SK-N-SH (cell line): ENCODE data around the gene TGM2. TPM values are rescaled to one million over a fixed set of nuclear protein-coding genes. Genes with fewer than 3 reads are reported as not detected.

Source experiments
- CTCF ChIA-PET: fragments of 300-600, 350-600 bp; formaldehyde crosslinking; extraction: SDS; loops from one replicate; lab custom pipeline; 2021; lab: Yijun Ruan, JAX
- POLR2A ChIA-PET: fragments of 350-600 bp; sonication (Branson Sonifier 250); formaldehyde crosslinking; extraction: SDS; loops from one replicate; lab custom pipeline; 2020; ENCODE audit warnings: antibody characterized with exemption, inconsistent platforms; lab: Yijun Ruan, JAX
- DNase-seq: peaks from one replicate; pipeline ENCODE4 v3.0.0; 2012
- H2AFZ ChIP-seq: fragments of 200-600 bp; sonication (generic); 2 replicates; pipeline ENCODE4 v1.8.1; 2016; ENCODE audit warnings: antibody characterized with exemption, mild to moderate bottlenecking, low read depth
- H3F3A ChIP-seq: fragments of 200-600 bp; sonication (generic); replicated peaks from 2 replicates; pipeline ENCODE3; 2016; ENCODE audit warnings: antibody characterized with exemption, mild to moderate bottlenecking; ENCODE audit not compliant: insufficient read depth
- H3K27ac ChIP-seq, 2 experiments: fragments of 200-500 bp in 1 of 2; fragments of 200-600 bp in 1 of 2; sonication (Bioruptor generic) in 1 of 2; sonication (generic), shearing (Covaris generic) in 1 of 2; 2 replicates each; pipeline versions ENCODE4 v1.5.1 to v1.6.1; 2014 to 2016; ENCODE audit warnings: low read depth in 2 of 2, inconsistent platforms in 1 of 2, low read length in 1 of 2, mild to moderate bottlenecking in 1 of 2, mixed read lengths in 1 of 2
- H3K27me3 ChIP-seq: fragments of 200-600 bp; sonication (generic), shearing (Covaris generic); 2 replicates; pipeline ENCODE4 v1.6.1; 2016; ENCODE audit warnings: mixed run types; ENCODE audit not compliant: insufficient read depth
- H3K36me3 ChIP-seq, 2 experiments: fragments of 200-500 bp in 1 of 2; fragments of 200-600 bp in 1 of 2; sonication (Bioruptor generic) in 1 of 2; sonication (generic) in 1 of 2; replicated peaks in 1 of 2; 2 replicates each; pipeline versions ENCODE3 to v1.5.1; 2014 to 2016; ENCODE audit warnings: low read length in 1 of 2, mild to moderate bottlenecking in 1 of 2; ENCODE audit not compliant: insufficient read depth in 2 of 2, control insufficient read depth in 1 of 2
- H3K4me1 ChIP-seq, 2 experiments: fragments of 200-500 bp in 1 of 2; fragments of 200-600 bp in 1 of 2; sonication (Bioruptor generic) in 1 of 2; sonication (generic), shearing (Covaris generic) in 1 of 2; 2 replicates each; pipeline versions ENCODE4 v1.5.1 to v1.6.1; 2014 to 2016; ENCODE audit warnings: low read depth in 1 of 2, low read length in 1 of 2, mixed run types in 1 of 2; ENCODE audit not compliant: insufficient read depth in 2 of 2, control insufficient read depth in 1 of 2
- H3K4me2 ChIP-seq: fragments of 200-600 bp; sonication (generic), shearing (Covaris generic); 2 replicates; pipeline ENCODE4 v1.6.1; 2017; ENCODE audit warnings: mixed run types
- H3K4me3 ChIP-seq, 2 experiments: fragments of 200-500 bp in 1 of 2; fragments of 200-600 bp in 1 of 2; sonication (Bioruptor generic) in 1 of 2; sonication (generic), shearing (Covaris generic) in 1 of 2; 2 replicates each; pipeline versions ENCODE4 v1.5.1 to v1.8.1; 2014 to 2016; ENCODE audit warnings: low read depth in 2 of 2, inconsistent platforms in 1 of 2, low read length in 1 of 2, mild to moderate bottlenecking in 1 of 2, mixed read lengths in 1 of 2, moderate library complexity in 1 of 2
- H3K79me2 ChIP-seq: fragments of 200-600 bp; sonication (generic); 2 replicates; pipeline ENCODE4 v1.8.1; 2017; ENCODE audit warnings: mild to moderate bottlenecking; ENCODE audit not compliant: insufficient read depth
- H3K9ac ChIP-seq: fragments of 200-600 bp; sonication (generic); 2 replicates; pipeline ENCODE4 v1.6.1; 2017; ENCODE audit warnings: mixed run types
- H3K9me2 ChIP-seq: fragments of 200-600 bp; sonication (generic); 2 replicates; pipeline ENCODE4 v1.6.1; 2017; ENCODE audit warnings: mixed run types
- H3K9me3 ChIP-seq: fragments of 200-600 bp; sonication (generic); 2 replicates; pipeline ENCODE4 v1.6.1; 2017; ENCODE audit warnings: mixed run types, mild to moderate bottlenecking, moderate library complexity
- H4K20me1 ChIP-seq: fragments of 200-600 bp; sonication (generic); 2 replicates; pipeline ENCODE4 v1.6.1; 2017; ENCODE audit warnings: mild to moderate bottlenecking, mixed run types; ENCODE audit not compliant: insufficient read depth
- CTCF ChIP-seq: fragments of 200-600 bp; sonication (generic); IDR thresholded peaks from 2 replicates; pipeline ENCODE4 v1.6.1; 2017; ENCODE audit warnings: antibody characterized with exemption, mild to moderate bottlenecking, moderate library complexity
- ELF1 ChIP-seq: IDR thresholded peaks from 2 replicates; pipeline ENCODE4 v1.4.0; 2012
- EZH2phosphoT487 ChIP-seq: fragments of 200-600 bp; sonication (generic); IDR thresholded peaks from 2 replicates; pipeline ENCODE4 v1.6.1; 2017; ENCODE audit warnings: low read depth, mixed run types, mild to moderate bottlenecking, antibody characterized with exemption, moderate library complexity, borderline replicate concordance
- GATA2 ChIP-seq: sonication (generic); formaldehyde crosslinking; IDR thresholded peaks from 2 replicates; pipeline ENCODE4 v1.5.0; 2020; ENCODE audit warnings: mild to moderate bottlenecking, missing genetic modification reagents
- JUND ChIP-seq: IDR thresholded peaks from 2 replicates; pipeline ENCODE4 v1.4.0; 2012
- MEF2A ChIP-seq: IDR thresholded peaks from 2 replicates; pipeline ENCODE4 v1.4.0; 2012; ENCODE audit warnings: low read depth, borderline replicate concordance
- MXI1 ChIP-seq: IDR thresholded peaks from 2 replicates; pipeline ENCODE4 v1.6.1; 2012; ENCODE audit warnings: mild to moderate bottlenecking, low read depth, low read length, improper control_type of control experiment
- NRF1 ChIP-seq: IDR thresholded peaks from 2 replicates; pipeline ENCODE4 v1.6.1; 2012; ENCODE audit warnings: low read depth, mild to moderate bottlenecking, low read length
- POLR2AphosphoS5 ChIP-seq: IDR thresholded peaks from 2 replicates; pipeline ENCODE4 v1.6.1; 2012; ENCODE audit warnings: low read depth, low read length
- RFX5 ChIP-seq: IDR thresholded peaks from 2 replicates; pipeline ENCODE4 v1.6.1; 2012; ENCODE audit warnings: mild to moderate bottlenecking, improper control_type of control experiment, low read length
- SIN3A ChIP-seq: IDR thresholded peaks from 2 replicates; pipeline ENCODE4 v1.6.1; 2012; ENCODE audit warnings: low read depth, mild to moderate bottlenecking, low read length, moderate library complexity, borderline replicate concordance
- SMC3 ChIP-seq: IDR thresholded peaks from 2 replicates; pipeline ENCODE4 v1.6.1; 2012; ENCODE audit warnings: low read depth, low read length, improper control_type of control experiment
- TAF1 ChIP-seq: IDR thresholded peaks from 2 replicates; pipeline ENCODE4 v1.6.1; 2012; ENCODE audit warnings: low read depth, mild to moderate bottlenecking, low read length, moderate library complexity, borderline replicate concordance
- TCF12 ChIP-seq: IDR thresholded peaks from 2 replicates; pipeline ENCODE4 v1.4.0; 2012
- YY1 ChIP-seq: IDR thresholded peaks from 2 replicates; pipeline ENCODE4 v1.4.0; 2012; ENCODE audit warnings: low read depth, mild to moderate bottlenecking
- ZBTB33 ChIP-seq: IDR thresholded peaks from 2 replicates; pipeline ENCODE4 v1.4.0; 2012; ENCODE audit warnings: low read depth, borderline replicate concordance
- WGBS: methylation state at CpG from one replicate; pipeline ENCODE4 v1.1.6; 2017; ENCODE audit warnings: low lambda C conversion rate; 5-methylcytosine and 5-hydroxymethylcytosine counted together
- polyA plus RNA-seq, 3 experiments: library from polyadenylated mRNA; depleted of rRNA; stranded (reverse); fragments of >200 nt; gene quantifications; 2 replicates each; pipeline ENCODE4 v1.2.3, GENCODE V29; 2012
- TF ChIP-seq, protein P1 (sequence below): IDR thresholded peaks from 2 replicates; pipeline ENCODE4 v1.4.0; 2012; ENCODE audit warnings: low read depth
- TF ChIP-seq, protein P2 (sequence below): IDR thresholded peaks from 2 replicates; pipeline ENCODE4; 2012
- TF ChIP-seq, protein P3 (sequence below): IDR thresholded peaks from 2 replicates; pipeline ENCODE4 v1.6.1; 2012; ENCODE audit warnings: mild to moderate bottlenecking, low read depth, low read length, moderate library complexity

Gene TGM2
- polyA plus RNA-seq, 1 of the 3 experiments (the other 2 are of a cell fraction) = 676 TPM

DNA sequence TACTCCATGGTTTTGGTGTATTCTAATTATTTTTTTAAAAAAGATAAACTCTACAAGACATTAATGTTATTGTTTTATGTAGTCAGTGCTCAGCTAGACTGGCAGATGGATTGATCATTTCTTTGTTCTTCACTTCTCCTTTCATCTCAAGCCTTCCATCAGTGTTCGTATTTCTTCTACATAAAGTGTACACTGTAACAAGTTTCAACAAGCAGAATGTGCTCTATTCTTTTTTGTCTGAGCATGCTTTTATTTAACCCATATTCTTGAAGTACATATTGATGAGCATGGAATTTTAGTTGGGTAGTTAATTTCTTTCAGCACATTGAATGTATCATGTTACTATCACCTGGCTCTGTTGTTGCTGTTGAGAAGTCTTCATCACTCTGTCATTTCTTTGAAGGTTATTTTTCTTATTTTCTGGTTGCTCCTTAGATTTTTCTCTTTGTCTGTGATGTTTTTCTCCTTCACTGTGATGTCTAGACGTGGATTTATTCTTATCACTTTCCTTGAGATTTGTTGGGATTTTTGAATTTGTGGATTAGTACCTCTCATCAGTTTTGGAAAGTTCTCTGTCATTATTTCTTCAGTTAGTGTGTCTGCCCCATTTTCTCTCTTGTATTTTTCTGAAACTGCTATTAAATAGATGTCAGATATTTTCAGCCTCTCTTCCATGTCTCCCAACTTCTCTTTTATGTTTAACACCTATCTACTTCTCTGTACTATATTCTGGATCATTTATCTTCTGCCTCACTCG lies 48.5 kb downstream of the TGM2 start:
- no peak for DNase-seq
- Histone ChIP-seq H3K79me2 (no peaks in the 10 kb centered on the region), H3K4me3 (no peak overlapping the region), H3K4me2 (no peak overlapping the region), H3K9ac (no peak overlapping the region), H3K9me3 (no peaks in the 10 kb centered on the region), H3K27me3 (no peaks in the 10 kb centered on the region), H3K36me3 (no peaks in the 10 kb centered on the region), H3K9me2 (no peaks in the 10 kb centered on the region), H4K20me1 (no peaks in the 10 kb centered on the region), H3K4me1 (peaks cover 12 to 13% of the 10 kb centered on the region in 2 experiments), H3K27ac (peak overlapping the region in 1 of 2 experiments; percentile 89; a peak in 1 of 4 replicates), H2AFZ (no peak overlapping the region), H3F3A (peaks cover 52% of the 10 kb centered on the region)
- ChIA-PET CTCF (no interaction called here), POLR2A (no interaction called here)
- TF ChIP-seq EZH2phosphoT487 = no peak
- no peak for TF ChIP-seq RFX5
- WGBS = 73% methylated on average over 3 of the region's 3 CpGs

GRCh38 chr20:38115896-38116295 lies 49.2 kb downstream of the TGM2 start:
- CTCF ChIA-PET = interaction anchor here (2.5 kb wide), 1 partner anchor 58 kb away, joined by 11 read pairs; no protein-coding TSS in a partner anchor
- Histone ChIP-seq H3K9me2 (no peaks in the 10 kb centered on the region), H3K4me3 (no peak overlapping the region), H4K20me1 (no peaks in the 10 kb centered on the region), H3K9ac (no peak overlapping the region), H3K36me3 (no peaks in the 10 kb centered on the region), H3K4me2 (no peak overlapping the region), H3K27me3 (no peaks in the 10 kb centered on the region), H3K4me1 (peaks cover 19 to 20% of the 10 kb centered on the region in 2 experiments), H3F3A (peaks cover 57% of the 10 kb centered on the region), H3K27ac (no peak overlapping the region), H3K79me2 (no peaks in the 10 kb centered on the region), H2AFZ (no peak overlapping the region), H3K9me3 (no peaks in the 10 kb centered on the region)
- no peak for DNase-seq
- WGBS = 97% methylated on average over 2 of the region's 2 CpGs
- POLR2A ChIA-PET = no interaction called here
- TF ChIP-seq YY1 = no peak
- no peak for TF ChIP-seq MXI1
- no peak for TF ChIP-seq SMC3
- no peak for TF ChIP-seq CTCF
- TF ChIP-seq GATA2 (CRISPR knock-in tag) = no peak
- no peak for TF ChIP-seq SIN3A
- TF ChIP-seq, protein P1, sequence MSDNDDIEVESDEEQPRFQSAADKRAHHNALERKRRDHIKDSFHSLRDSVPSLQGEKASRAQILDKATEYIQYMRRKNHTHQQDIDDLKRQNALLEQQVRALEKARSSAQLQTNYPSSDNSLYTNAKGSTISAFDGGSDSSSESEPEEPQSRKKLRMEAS = no peak
- TF ChIP-seq ZBTB33 = no peak
- TF ChIP-seq, protein P2, sequence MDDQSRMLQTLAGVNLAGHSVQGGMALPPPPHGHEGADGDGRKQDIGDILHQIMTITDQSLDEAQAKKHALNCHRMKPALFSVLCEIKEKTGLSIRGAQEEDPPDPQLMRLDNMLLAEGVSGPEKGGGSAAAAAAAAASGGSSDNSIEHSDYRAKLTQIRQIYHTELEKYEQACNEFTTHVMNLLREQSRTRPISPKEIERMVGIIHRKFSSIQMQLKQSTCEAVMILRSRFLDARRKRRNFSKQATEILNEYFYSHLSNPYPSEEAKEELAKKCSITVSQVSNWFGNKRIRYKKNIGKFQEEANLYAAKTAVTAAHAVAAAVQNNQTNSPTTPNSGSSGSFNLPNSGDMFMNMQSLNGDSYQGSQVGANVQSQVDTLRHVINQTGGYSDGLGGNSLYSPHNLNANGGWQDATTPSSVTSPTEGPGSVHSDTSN = no peak
- TF ChIP-seq TAF1 = no peak
- no peak for TF ChIP-seq RFX5
- no peak for TF ChIP-seq JUND
- no peak for TF ChIP-seq TCF12
- TF ChIP-seq, protein P3, sequence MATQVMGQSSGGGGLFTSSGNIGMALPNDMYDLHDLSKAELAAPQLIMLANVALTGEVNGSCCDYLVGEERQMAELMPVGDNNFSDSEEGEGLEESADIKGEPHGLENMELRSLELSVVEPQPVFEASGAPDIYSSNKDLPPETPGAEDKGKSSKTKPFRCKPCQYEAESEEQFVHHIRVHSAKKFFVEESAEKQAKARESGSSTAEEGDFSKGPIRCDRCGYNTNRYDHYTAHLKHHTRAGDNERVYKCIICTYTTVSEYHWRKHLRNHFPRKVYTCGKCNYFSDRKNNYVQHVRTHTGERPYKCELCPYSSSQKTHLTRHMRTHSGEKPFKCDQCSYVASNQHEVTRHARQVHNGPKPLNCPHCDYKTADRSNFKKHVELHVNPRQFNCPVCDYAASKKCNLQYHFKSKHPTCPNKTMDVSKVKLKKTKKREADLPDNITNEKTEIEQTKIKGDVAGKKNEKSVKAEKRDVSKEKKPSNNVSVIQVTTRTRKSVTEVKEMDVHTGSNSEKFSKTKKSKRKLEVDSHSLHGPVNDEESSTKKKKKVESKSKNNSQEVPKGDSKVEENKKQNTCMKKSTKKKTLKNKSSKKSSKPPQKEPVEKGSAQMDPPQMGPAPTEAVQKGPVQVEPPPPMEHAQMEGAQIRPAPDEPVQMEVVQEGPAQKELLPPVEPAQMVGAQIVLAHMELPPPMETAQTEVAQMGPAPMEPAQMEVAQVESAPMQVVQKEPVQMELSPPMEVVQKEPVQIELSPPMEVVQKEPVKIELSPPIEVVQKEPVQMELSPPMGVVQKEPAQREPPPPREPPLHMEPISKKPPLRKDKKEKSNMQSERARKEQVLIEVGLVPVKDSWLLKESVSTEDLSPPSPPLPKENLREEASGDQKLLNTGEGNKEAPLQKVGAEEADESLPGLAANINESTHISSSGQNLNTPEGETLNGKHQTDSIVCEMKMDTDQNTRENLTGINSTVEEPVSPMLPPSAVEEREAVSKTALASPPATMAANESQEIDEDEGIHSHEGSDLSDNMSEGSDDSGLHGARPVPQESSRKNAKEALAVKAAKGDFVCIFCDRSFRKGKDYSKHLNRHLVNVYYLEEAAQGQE = no peak
- no peak for TF ChIP-seq NRF1
- no peak for TF ChIP-seq MEF2A
- no peak for TF ChIP-seq ELF1
- no peak for TF ChIP-seq EZH2phosphoT487
- no peak for TF ChIP-seq POLR2AphosphoS5
